Right renal cortex interstitium (tissue), 3 donors: Measurements from ENCODE around the gene NUP62. TPM values are rescaled to one million over a fixed set of nuclear protein-coding genes. Genes with fewer than 3 reads are reported as not detected.
"Not testable (repeated sequence)": the region's sequence is repeated elsewhere in the genome, so short reads cannot be mapped to it uniquely, and the experiment has no call there.

Experiments
- DNase-seq, 3 donors: peaks; one replicate each; pipeline ENCODE4 v3.0.0-alpha.2; 2013; ENCODE audit warnings: low read depth in 3 of 3, low spot score in 2 of 3
- polyA plus RNA-seq, 3 donors: library from polyadenylated mRNA; unstranded; fragments of 120-200 nt; gene quantifications; one replicate each; pipeline ENCODE4 v1.2.1, GENCODE V29; 2013; ENCODE audit not compliant: insufficient read length in 3 of 3

NUP62 gene
- polyA plus RNA-seq, 3 donors: 49.9 to 54.6 (median 53.2) TPM

DNA sequence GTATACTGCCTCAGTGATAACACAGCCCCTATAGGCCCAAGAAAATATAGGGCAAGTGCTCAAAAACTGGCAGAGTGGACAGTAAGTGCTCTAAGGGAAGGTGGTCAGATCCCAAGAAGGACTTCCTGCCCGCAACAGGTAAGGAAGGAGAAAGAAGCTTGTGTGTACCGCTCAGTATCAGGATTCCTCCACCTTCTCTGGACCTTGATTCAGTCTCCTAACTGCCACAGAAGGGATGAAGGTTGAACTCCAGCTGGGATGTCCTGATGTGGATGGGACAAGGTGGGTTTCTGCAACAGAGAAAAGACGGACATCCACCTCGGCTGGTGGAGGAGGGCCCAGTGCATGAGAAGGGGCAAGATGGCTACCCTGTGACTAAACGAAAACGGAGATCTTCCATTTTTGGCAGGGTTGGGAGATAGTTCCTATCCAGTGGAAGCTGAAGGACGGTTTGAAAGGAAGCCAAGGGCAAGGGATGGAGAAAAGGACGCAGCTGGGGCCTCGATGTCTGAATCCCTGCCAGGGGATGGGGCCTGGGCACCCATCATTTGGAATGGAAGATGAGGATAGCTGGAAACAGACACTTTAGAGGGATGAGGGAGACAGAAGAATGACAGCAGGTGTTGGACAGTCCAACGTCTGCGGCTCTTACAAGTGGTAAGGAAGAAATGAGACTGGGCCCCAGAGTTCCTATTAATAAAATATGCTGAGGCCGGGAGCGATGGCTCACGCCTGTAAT is 1.6 kb downstream of the NUP62 start:
- DNase-seq: no peak

DNA sequence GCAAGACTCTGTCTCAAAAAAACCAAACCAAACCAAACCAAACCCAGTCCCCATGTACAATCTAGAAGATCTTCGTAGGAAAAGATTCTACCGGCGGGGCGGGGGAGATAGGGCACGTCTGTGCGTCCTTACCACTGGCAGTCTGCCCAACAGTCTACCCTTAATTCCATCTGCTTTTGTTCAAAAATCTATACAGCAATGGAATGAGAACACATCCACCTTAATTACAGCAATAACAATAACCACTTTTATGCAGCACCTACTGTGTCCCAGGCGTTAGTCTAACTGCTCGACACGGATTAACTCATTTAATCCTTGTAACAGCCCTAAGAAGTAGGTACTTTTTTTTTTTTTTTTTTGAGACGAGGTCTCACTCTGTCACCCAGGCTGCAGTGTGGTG is 2.8 kb downstream of the NUP62 start:
- DNase-seq: no peak

- no peak for DNase-seq
Measured at GRCh38 chr19:49925486-49925885, 3.8 kb downstream of the NUP62 start.

DNA sequence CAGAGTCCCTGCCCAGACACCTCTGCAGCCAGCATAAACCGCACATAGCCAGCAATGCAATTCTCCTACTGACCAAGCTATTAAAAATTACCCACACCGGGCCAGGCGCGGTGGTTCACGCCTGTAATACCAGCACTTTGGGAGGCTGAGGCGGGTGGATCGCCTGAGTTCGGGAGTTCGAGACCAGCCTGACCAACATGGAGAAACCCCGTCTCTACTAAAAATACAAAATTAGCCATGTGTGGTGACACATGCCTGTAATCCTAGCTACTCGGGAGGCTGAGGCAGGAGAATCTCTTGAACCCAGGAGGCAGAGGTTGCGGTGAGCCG is 4.5 kb downstream of the NUP62 start:
- DNase-seq: not testable (repeated sequence)

GRCh38 chr19:49924004-49924880 is 5.1 kb downstream of the NUP62 start:
- DNase-seq: no peak

- no peak for DNase-seq
Measured at GRCh38 chr19:49923055-49924003, 6.0 kb downstream of the NUP62 start.

DNA sequence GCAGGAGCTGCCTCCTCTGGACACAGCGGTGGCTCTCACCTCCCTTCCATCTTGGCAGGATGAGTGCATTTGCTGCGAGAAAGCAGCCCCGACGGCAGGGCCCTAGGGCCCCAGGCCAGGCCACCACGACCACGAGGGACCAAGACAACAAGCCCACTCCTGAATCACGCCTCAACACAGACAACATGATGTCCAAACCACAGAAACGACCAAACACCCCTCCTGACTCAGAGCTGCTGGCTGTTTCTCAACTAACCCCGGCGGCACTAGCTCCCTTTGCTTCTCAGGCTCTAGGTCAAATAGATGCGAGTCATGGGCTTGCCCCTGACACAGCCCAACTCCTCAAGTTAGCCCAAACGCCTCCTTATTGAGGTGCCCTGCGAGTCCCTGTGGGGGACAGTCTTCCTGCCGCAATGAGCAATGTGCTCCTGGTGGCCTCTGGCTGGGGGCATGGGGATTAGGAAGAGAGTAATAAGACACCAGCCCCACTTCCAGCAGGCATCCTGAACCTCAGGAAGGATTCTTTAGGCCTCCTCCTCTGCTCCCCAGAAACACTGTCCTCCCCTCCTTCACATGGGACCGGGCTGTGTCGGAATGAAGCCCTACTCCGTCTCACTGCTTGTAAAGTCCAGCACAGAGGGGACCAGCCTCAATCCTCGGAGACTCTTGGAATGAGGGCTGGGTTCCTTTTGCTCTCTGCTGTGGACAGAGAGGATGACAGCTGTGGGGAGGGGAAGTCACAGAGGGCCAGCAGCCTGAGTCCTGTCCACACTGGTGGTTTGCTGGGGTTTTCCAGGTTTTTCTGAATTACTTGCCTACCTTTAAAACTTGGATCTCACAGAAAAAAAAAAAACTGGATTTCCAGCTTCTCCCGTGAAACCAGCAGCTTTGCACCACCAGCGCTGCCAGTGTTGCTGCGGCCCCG is 7.2 kb downstream of the NUP62 start:
- no peak for DNase-seq

- no peak for DNase-seq
Measured at GRCh38 chr19:49920624-49921363, 8.5 kb downstream of the NUP62 start.

DNA sequence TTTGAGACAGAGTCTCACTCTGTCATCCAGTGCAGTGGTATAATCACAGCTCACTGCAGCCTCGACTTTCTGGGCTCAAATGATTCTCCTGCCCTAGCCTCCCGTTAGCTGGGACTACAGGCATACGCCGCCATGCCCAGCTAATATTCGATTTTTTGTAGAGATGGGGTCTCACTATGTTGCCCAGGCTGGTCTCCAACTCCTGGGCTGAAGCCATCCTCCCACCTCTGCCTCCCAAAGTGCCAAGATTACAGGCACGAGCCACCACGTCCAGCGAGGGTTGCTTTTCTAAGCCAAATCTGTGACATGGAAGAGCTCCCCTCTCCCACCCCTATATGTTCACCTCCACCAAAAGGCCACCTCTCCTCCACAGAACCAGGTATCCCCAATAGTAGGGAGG is 11.2 kb downstream of the NUP62 start:
- no peak for DNase-seq

DNA sequence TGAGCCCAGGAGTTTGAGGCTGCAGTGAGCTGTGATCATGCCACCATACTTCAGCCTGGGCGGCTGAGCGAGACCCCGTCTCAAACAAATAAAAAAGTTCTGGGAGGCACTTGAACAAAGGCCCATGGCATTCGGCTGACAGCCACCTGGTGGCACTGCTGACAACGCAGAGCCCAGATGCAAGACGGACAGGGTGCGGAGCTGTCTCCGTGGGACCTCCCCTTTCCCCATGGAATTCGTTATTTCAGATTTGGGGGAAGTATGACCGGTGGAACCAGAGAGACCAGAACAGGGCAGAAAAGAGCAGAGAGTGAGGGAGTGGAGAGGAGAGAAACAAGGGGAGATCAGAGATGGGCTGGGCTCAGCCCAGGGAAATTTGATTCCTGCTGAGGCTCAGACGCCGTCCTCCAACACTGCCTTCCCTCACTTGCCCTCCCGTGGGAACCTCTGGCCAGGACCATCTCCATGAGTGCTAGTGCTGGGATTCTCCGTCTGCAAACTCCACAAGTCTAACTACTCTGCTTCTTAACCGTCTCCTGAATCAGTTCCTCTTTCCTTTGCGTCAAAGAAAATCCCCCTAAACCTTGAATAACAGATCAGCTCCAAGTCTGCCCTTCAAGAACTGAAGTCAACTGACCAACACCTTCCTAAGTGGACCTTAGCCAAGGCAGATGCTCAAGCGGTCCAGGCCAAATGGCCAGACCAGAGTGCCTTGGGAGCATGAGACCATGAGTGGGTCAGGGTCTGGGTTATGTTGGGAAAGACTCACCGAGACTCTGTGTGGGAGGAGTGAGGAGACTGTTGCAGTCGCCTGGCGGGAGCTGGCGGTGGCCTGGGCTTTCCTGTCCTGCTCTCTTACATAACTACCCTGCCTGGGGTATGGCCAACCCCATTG is 12.2 kb downstream of the NUP62 start:
- no peak for DNase-seq

GRCh38 chr19:49915271-49915670 is 14.0 kb downstream of the NUP62 start:
- DNase-seq: no peak

- no peak for DNase-seq
Measured at GRCh38 chr19:49913720-49914119, 15.6 kb downstream of the NUP62 start.

DNA sequence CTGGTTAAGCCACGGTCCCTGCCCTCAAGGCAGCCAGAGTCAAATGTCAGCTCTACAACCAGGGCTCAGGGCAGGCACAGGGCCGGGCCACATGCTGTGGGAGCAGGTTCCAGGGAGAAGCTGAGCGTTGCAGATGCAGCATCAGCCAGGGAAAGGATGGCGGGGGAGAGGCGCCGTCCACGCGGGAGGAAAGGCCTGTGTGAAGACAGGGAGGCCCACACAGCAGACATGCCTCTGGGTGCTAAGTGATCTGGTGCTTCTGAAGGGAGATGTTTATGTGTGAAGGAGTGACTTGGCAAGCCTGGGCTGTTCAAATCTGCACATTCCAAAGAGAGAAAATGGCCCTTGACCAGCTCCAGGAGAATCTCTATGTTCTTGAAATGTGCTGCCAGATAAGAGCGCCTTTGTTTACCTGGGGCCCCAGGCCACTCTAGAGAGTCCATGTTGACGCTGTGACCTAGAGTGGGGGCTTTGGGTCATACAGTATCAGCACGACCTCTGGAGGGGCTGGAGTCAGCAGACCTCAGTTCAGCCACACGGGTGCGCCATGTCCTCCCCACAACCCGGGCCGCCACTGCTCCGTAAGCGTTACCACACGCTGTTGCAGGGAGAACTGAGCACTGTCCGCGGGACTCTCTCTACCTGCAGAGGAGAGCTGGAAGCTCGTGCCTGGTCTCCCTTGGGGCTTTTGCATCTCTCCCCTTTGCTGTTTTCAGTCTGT is 16.2 kb downstream of the NUP62 start:
- DNase-seq: no peak

DNA sequence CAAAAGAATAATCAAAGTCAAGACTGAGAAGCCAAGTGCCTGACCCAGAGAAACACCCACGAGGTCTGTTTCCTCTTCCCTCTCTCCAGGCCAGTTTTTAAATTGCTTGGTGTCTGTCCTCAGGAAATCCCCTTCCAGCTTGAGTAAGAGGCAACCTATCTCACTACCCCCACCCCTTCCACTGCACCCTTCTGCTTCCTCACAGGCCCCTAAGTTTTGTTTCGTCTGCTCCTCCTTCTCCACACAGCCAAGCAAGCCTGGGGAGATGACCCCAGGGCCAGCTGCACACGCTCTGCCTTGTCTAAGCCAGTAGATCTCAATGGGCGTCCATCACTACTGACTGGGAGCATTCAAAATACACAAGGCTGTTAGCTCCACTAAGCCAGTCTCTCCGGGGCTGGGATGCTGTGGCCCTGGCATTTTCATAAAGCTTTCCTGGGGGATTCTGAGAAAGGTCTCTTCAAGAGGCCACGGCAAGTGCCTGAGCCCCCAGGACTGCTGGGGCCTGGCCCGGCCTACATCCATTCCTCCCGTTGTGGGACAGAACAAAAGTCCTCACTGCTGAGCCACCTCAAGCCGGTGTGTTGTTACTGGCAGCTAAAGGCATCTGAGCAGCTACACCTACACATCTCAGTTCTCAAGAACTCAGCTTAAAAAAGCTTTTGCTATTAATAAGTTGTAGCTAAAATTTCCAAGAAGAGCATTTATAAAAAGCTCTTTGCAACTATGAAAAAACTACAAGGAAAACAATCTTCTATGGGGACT is 17.7 kb downstream of the NUP62 start:
- DNase-seq: no peak

- DNase-seq: no peak
Measured at GRCh38 chr19:49910179-49910578, 19.1 kb downstream of the NUP62 start.

DNA sequence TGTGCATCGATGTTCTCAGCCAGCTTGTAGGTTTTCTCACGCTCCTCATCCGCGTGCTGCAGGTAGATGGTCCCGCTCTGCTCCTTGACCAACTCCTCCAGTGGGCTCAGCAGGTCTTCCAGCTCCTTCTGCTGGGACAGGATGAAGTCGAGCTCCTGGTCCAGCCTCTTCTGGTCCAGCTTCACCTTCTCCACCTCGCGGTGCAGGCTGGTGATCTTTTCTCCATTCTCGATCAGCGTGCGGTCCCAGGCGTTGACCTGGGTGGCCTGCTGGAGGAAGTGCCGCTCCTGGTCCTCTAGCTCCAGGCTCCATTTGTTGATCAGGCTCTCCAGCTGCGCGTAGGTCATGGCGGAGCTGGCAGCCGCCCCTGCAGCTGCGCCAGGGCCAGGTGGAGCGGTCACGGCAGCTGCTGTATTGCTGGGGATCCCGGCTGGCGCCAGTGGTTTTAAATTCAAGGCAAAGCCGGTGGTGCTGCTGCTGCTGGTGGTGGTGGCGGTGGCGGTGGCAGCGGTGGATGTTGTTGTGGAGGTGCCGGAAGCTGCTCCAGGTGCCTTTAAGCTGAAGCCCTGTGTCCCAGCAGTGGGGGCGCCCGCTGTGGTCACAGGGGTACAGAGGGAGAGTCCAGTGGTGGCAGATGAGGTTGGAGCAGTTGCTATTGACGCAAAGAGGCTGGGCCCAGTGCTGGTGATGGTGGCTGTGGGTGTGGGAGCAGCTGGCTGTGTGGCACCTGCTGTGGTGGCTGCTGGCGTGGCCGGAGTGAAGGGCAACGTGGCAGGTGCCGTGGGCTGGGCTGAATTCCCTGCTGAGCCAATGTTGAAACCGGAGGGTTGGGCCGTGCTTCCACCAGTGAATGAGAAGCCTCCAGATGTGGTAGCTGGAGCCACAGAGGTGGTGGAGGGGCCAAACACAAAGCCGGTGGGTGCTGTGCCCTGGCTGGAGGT is 20.6 kb downstream of the NUP62 start:
- no peak for DNase-seq
